A673 (cell line): Measurements from ENCODE around the gene ARX. TPM values are rescaled to one million over a fixed set of nuclear protein-coding genes. Genes with fewer than 3 reads are reported as not detected.
A peak's percentile ranks its signal among the peaks of the same experiment; 100 is the strongest.

Source experiments
- BruUV-seq: library from RNA; stranded (reverse); fragments of 400-500 nt; replicated peaks from 2 replicates; lab custom pipeline; 2021; lab: Mats Ljungman, UMichigan
- CTCF ChIA-PET: fragments of 300-600 bp; sonication (Branson Sonifier 250); formaldehyde crosslinking; loops from one replicate; lab custom pipeline; 2022; ENCODE audit warnings: antibody characterized with exemption; lab: Charles Lee
- POLR2A ChIA-PET: fragments of 300-600 bp; sonication (Branson Sonifier 250); formaldehyde crosslinking; loops from one replicate; lab custom pipeline; 2022; ENCODE audit warnings: antibody characterized with exemption; ENCODE audit not compliant: low non-redundant PET; lab: Charles Lee
- DNase-seq: peaks from one replicate; pipeline ENCODE4 v3.0.0-alpha.2; 2015; ENCODE audit warnings: low spot score
- H3K27ac ChIP-seq: fragments of 200-600 bp; sonication (generic); 2 replicates; pipeline ENCODE4 v1.5.1; 2016; ENCODE audit warnings: mixed run types, low read depth, mild to moderate bottlenecking, mixed read lengths, antibody characterized with exemption, low read length; ENCODE audit not compliant: poor library complexity, severe bottlenecking
- H3K27me3 ChIP-seq: fragments of 200-600 bp; sonication (generic); replicated peaks from 2 replicates; pipeline ENCODE4 v1.6.1; 2017; ENCODE audit warnings: mixed run types, low read depth, mild to moderate bottlenecking, mixed read lengths, antibody characterized with exemption, low read length; ENCODE audit not compliant: insufficient read depth, poor library complexity
- H3K36me3 ChIP-seq: fragments of 200-600 bp; sonication (generic); 2 replicates; pipeline ENCODE4 v1.6.1; 2016; ENCODE audit warnings: mixed run types, mild to moderate bottlenecking, mixed read lengths, antibody characterized with exemption, low read length; ENCODE audit not compliant: insufficient read depth, poor library complexity, severe bottlenecking
- H3K4me1 ChIP-seq: fragments of 200-600 bp; sonication (generic); 2 replicates; pipeline ENCODE4 v1.6.1; 2017; ENCODE audit warnings: mixed run types, mild to moderate bottlenecking, mixed read lengths, antibody characterized with exemption, low read length; ENCODE audit not compliant: insufficient read depth, poor library complexity, severe bottlenecking
- H3K4me3 ChIP-seq: fragments of 200-600 bp; sonication (generic); 2 replicates; pipeline ENCODE4 v1.5.1; 2016; ENCODE audit warnings: low read depth, mixed run types, mild to moderate bottlenecking, mixed read lengths, low read length; ENCODE audit not compliant: poor library complexity, severe bottlenecking
- H3K9me3 ChIP-seq: fragments of 200-600 bp; sonication (generic); 2 replicates; pipeline ENCODE4 v1.6.1; 2016; ENCODE audit warnings: mixed run types, low read depth, mild to moderate bottlenecking, mixed read lengths, antibody characterized with exemption, low read length; ENCODE audit not compliant: poor library complexity, severe bottlenecking
- EZH2 ChIP-seq: fragments of 200-600 bp; sonication (generic); IDR thresholded peaks from 2 replicates; pipeline ENCODE4 v1.6.1; 2017; ENCODE audit warnings: borderline replicate concordance, low read depth, mild to moderate bottlenecking, mixed read lengths, antibody characterized with exemption, low read length; ENCODE audit not compliant: poor library complexity, severe bottlenecking
- intact Hi-C: fragments of 100-400 bp; cut with micrococcal nuclease; formaldehyde crosslinking; loops from one replicate; pipeline ENCODE4 v1.10.0; 2022; ENCODE audit not compliant: unreplicated experiment
- total RNA-seq: library from RNA; stranded (reverse); gene quantifications from 2 replicates; pipeline ENCODE4 v1.2.3, GENCODE V29; 2021
- TF ChIP-seq, protein P1 (sequence below): fragments of 300-800, 200-600 bp; sonication (generic); conservative IDR thresholded peaks from 2 replicates; pipeline ENCODE4 v1.5.1; 2017; ENCODE audit warnings: low read depth, mild to moderate bottlenecking, antibody characterized with exemption, low read length, moderate library complexity, mixed read lengths

Gene ARX
- total RNA-seq, 1 experiment from 2014 or later = 32.0 TPM

GRCh38 chrX:25020905-25021449, 5.2 kb upstream of the ARX start:
- Histone ChIP-seq H3K4me3 (peak overlapping the region; percentile 52), H3K27me3 (no peaks in the 10 kb centered on the region), H3K27ac (no peak overlapping the region), H3K9me3 (no peaks in the 10 kb centered on the region), H3K36me3 (no peaks in the 10 kb centered on the region), H3K4me1 (peaks cover 44% of the 10 kb centered on the region)
- intact Hi-C loops = loop anchor here (5.0 kb wide), 2 partner anchors 46 to 269 kb away; no protein-coding TSS in a partner anchor
- TF ChIP-seq, protein P1, sequence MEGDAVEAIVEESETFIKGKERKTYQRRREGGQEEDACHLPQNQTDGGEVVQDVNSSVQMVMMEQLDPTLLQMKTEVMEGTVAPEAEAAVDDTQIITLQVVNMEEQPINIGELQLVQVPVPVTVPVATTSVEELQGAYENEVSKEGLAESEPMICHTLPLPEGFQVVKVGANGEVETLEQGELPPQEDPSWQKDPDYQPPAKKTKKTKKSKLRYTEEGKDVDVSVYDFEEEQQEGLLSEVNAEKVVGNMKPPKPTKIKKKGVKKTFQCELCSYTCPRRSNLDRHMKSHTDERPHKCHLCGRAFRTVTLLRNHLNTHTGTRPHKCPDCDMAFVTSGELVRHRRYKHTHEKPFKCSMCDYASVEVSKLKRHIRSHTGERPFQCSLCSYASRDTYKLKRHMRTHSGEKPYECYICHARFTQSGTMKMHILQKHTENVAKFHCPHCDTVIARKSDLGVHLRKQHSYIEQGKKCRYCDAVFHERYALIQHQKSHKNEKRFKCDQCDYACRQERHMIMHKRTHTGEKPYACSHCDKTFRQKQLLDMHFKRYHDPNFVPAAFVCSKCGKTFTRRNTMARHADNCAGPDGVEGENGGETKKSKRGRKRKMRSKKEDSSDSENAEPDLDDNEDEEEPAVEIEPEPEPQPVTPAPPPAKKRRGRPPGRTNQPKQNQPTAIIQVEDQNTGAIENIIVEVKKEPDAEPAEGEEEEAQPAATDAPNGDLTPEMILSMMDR = peak; percentile 87
- TF ChIP-seq EZH2 = no peak
- peak; percentile 73 for DNase-seq
- ChIA-PET POLR2A (no interaction called here), CTCF (interaction anchor here (0.9 to 1.6 kb wide), 2 partner anchors 123 to 182 kb away, joined by 5 to 8 read pairs; no protein-coding TSS in a partner anchor)
- BruUV-seq = no TSS peak

DNA sequence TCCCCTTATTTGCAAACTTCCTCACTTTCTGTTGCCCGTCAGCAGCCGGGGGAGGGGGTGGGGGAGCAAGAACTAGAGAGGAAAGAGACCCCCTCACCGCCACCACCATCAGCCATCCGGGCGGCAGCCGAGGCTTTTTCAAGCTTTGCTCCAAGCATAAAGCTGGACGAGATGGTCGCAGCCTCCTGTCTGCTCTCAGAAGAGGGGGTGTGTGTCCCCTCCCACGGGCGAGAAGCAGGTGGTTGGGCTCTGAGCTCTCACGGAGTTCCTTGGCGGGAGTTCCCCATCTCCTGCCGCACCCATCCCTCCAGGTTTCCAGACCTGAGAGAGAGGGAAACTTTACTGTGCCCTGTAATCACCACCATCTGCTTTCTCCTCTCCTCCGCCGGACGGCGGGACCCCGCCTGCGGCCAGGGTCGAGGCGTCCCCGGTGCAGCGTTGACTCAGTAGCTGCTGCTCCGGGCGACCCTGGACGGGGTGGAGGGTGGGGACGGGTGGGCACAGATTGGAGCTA, 4.7 kb upstream of the ARX start:
- ChIA-PET CTCF (interaction anchor here (0.9 to 1.6 kb wide), 2 partner anchors 123 to 182 kb away, joined by 5 to 8 read pairs; no protein-coding TSS in a partner anchor), POLR2A (no interaction called here)
- Histone ChIP-seq H3K4me3 (peak overlapping the region; percentile 52), H3K9me3 (no peaks in the 10 kb centered on the region), H3K4me1 (peaks cover 44% of the 10 kb centered on the region), H3K27ac (peak overlapping the region; percentile 71), H3K36me3 (no peaks in the 10 kb centered on the region), H3K27me3 (no peaks in the 10 kb centered on the region)
- intact Hi-C loops = loop anchor here (5.0 kb wide), 2 partner anchors 47 to 268 kb away; no protein-coding TSS in a partner anchor
- no peak for DNase-seq
- BruUV-seq = no TSS peak
- TF ChIP-seq, protein P1 = no peak
- no peak for TF ChIP-seq EZH2

- Histone ChIP-seq H3K9me3 (no peaks in the 10 kb centered on the region), H3K27ac (peak overlapping the region; percentile 71), H3K27me3 (no peaks in the 10 kb centered on the region), H3K4me1 (peaks cover 44% of the 10 kb centered on the region), H3K4me3 (peak overlapping the region; percentile 52), H3K36me3 (no peaks in the 10 kb centered on the region)
- intact Hi-C loops = loop anchor here (5.0 to 10.0 kb wide), 5 partner anchors 32 to 268 kb away; no protein-coding TSS in a partner anchor
- no peak for DNase-seq
- TF ChIP-seq EZH2 = no peak
- TF ChIP-seq, protein P1 = no peak
- ChIA-PET POLR2A (no interaction called here), CTCF (interaction anchor here (0.9 to 1.6 kb wide), 2 partner anchors 124 to 181 kb away, joined by 5 to 8 read pairs; no protein-coding TSS in a partner anchor)
- BruUV-seq = no TSS peak
These were observed 4.1 kb upstream of the ARX start for GRCh38 chrX:25019707-25020390.
